ENCODE results near the gene ELP2. TPM values are rescaled to one million over a fixed set of nuclear protein-coding genes. Genes with fewer than 3 reads are reported as not detected.
A peak's percentile ranks its signal among the peaks of the same experiment; 100 is the strongest.

ELP2 gene
- total RNA-seq, 3 donors from 2014 or later (not counting 1 experiment from before 2014, with no cell fraction given) = 119 to 135 (median 129) TPM

DNA sequence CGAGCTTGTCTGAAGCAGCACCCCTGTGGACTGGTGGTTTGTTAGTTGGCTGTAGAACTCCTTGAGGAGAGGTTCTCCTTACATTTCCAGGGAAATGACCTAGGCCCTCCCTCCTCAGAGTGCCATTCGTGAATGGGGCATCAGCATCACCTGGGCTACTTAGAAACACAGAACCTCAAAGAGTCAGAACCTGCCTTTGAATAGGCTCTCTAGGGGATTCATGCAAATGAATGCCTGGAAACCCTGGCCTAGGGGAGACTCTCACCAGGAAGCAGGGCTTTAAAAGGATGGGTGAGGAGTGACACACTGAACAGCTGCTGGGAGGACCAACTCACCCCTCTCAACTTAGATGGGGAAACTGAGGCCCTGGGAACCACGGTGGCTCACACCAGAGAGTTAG is 55.5 kb downstream of the ELP2 start:
- DNase-seq = no peak
- H3K27ac ChIP-seq (ENCODE audit: low read length) = no peak overlapping the region
- H3K4me1 ChIP-seq (ENCODE audit: control insufficient read depth, insufficient read depth, low read length) = peaks cover 16% of the 10 kb centered on the region
- Mint-ChIP-seq H3K27me3 (ENCODE audit: low read depth in 2 of 2) (peaks cover 17 to 24% of the 10 kb centered on the region in 2 donors), H3K27ac (no peak overlapping the region), H3K36me3 (no peaks in the 10 kb centered on the region), H3K9me3 (no peaks in the 10 kb centered on the region), H3K4me3 (peak overlapping the region; percentile 6), H3K4me1 (peaks cover 7 to 13% of the 10 kb centered on the region in 2 donors)
- ATAC-seq = no peak
- H3K36me3 ChIP-seq (ENCODE audit: control insufficient read depth, insufficient read depth, low read length) = no peaks in the 10 kb centered on the region
- H3K9me3 ChIP-seq (ENCODE audit: control insufficient read depth, insufficient read depth, low read length) = no peaks in the 10 kb centered on the region
- no peak overlapping the region for H3K4me3 ChIP-seq (ENCODE audit: low read length)
- TF ChIP-seq, protein P1, sequence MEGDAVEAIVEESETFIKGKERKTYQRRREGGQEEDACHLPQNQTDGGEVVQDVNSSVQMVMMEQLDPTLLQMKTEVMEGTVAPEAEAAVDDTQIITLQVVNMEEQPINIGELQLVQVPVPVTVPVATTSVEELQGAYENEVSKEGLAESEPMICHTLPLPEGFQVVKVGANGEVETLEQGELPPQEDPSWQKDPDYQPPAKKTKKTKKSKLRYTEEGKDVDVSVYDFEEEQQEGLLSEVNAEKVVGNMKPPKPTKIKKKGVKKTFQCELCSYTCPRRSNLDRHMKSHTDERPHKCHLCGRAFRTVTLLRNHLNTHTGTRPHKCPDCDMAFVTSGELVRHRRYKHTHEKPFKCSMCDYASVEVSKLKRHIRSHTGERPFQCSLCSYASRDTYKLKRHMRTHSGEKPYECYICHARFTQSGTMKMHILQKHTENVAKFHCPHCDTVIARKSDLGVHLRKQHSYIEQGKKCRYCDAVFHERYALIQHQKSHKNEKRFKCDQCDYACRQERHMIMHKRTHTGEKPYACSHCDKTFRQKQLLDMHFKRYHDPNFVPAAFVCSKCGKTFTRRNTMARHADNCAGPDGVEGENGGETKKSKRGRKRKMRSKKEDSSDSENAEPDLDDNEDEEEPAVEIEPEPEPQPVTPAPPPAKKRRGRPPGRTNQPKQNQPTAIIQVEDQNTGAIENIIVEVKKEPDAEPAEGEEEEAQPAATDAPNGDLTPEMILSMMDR (IDR thresholded peaks at IDR 0.05) = no peak
- intact Hi-C loops (cut with micrococcal nuclease) = loop anchor here (2.0 kb wide), 1 partner anchor 56 kb away; the partner anchor contains the start of genes ELP2 and SLC39A6
- WGBS (ENCODE audit: insufficient coverage) = 83% methylated on average over 2 of the region's 3 CpGs
- peaks cover 6% of the 10 kb centered on the region for H3K27me3 ChIP-seq (ENCODE audit: control insufficient read depth, insufficient read depth, low read length)

DNA sequence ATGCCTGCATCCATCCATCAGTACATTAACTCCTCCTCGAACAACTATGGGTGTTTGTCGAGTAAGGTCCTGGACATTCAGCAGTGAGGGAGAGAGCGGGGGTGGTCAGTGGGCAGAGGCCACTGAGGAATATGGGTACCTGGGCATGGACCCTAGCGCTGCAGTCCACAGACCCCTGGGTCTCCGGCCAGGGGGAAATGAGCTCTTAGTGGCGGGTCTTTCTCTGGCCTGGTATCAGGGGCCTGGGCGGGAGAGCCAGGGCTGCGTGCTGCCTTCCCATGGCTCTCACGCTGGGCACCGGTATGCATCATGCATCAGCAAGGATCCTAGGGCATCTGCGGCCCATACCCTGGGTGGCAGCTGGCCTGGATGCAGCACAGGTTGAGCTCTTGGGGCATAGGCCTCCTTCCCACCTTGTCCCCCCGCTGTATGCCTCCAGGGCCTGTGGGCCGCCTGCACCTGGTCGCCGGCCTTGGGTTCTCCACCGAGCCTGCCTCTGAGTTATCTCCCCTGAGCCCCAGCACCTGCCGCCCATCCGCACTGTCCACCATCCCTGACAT is 56.3 kb downstream of the ELP2 start:
- Histone ChIP-seq H3K9me3 (ENCODE audit: control insufficient read depth, insufficient read depth, low read length) (no peaks in the 10 kb centered on the region), H3K27ac (ENCODE audit: low read length) (no peak overlapping the region), H3K4me3 (ENCODE audit: low read length) (no peak overlapping the region), H3K4me1 (ENCODE audit: control insufficient read depth, insufficient read depth, low read length) (peaks cover 16% of the 10 kb centered on the region), H3K27me3 (ENCODE audit: control insufficient read depth, insufficient read depth, low read length) (peaks cover 6% of the 10 kb centered on the region), H3K36me3 (ENCODE audit: control insufficient read depth, insufficient read depth, low read length) (no peaks in the 10 kb centered on the region)
- Mint-ChIP-seq H3K27me3 (ENCODE audit: low read depth in 2 of 2) (peaks cover 17 to 26% of the 10 kb centered on the region in 2 donors), H3K36me3 (no peaks in the 10 kb centered on the region), H3K4me3 (peak overlapping the region; percentile 83), H3K4me1 (peaks cover 7 to 13% of the 10 kb centered on the region in 2 donors), H3K27ac (no peak overlapping the region), H3K9me3 (no peaks in the 10 kb centered on the region)
- 96% methylated on average over 18 of the region's 18 CpGs for WGBS (ENCODE audit: insufficient coverage)
- TF ChIP-seq, protein P1 (IDR thresholded peaks at IDR 0.05) = no peak
- no peak for ATAC-seq
- intact Hi-C loops (cut with micrococcal nuclease) = loop anchor here (2.0 kb wide), 1 partner anchor 57 kb away; the partner anchor contains the start of genes ELP2 and SLC39A6
- no peak for DNase-seq

DNA sequence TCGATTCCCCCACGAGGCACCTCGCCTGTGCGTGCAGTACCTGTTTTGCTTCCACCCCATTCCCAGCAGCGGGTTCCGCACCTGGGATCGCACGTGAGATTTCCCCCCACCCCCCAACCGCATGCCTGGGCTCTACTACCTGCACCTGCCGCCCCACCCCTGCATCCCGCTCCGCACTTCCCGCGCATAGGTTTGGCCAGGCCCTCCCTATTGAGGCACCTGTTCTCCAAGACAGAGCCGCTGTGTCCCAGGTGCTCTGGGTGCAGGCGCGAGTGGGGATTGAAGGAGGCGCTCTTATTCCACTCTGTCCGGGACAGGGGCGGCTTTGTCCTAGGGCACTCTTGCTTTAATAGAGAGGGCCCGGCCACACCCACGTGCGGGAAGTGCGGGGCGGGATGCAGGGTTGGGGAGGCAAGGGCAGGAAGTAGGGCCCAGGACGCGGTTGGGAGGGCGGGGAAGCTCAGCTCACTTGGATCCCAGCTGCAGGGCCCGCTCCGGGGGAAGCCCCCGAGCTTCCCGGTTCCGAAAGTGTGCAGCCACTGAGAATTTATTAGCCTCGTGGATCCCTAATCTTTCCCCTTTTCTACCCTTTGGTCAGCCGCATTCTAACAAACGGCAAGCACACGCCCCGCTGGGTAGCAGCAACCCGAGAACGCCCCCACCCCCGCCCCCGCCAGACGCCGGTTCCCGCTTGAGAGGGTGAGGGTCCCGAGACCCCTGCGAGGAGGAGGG is 56.9 kb downstream of the ELP2 start:
- Histone ChIP-seq H3K9me3 (ENCODE audit: control insufficient read depth, insufficient read depth, low read length) (no peaks in the 10 kb centered on the region), H3K27ac (ENCODE audit: low read length) (no peak overlapping the region), H3K4me3 (ENCODE audit: low read length) (peak overlapping the region; percentile 80), H3K36me3 (ENCODE audit: control insufficient read depth, insufficient read depth, low read length) (no peaks in the 10 kb centered on the region), H3K27me3 (ENCODE audit: control insufficient read depth, insufficient read depth, low read length) (peaks cover 6% of the 10 kb centered on the region), H3K4me1 (ENCODE audit: control insufficient read depth, insufficient read depth, low read length) (peaks cover 16% of the 10 kb centered on the region)
- Mint-ChIP-seq H3K27me3 (ENCODE audit: low read depth in 2 of 2) (peaks cover 17 to 27% of the 10 kb centered on the region in 2 donors), H3K4me3 (peak overlapping the region; percentile 83), H3K36me3 (no peaks in the 10 kb centered on the region), H3K9me3 (no peaks in the 10 kb centered on the region), H3K27ac (peak overlapping the region in 1 of 2 donors; percentile 48), H3K4me1 (peaks cover 7 to 13% of the 10 kb centered on the region in 2 donors)
- intact Hi-C loops (cut with micrococcal nuclease) = no loop called here
- ATAC-seq = peak in 2 of 3 donors; percentile 19 to 39
- peak in 1 of 2 donors; percentile 30 for DNase-seq
- TF ChIP-seq, protein P1 (IDR thresholded peaks at IDR 0.05) = no peak
- WGBS (ENCODE audit: insufficient coverage) = 16% methylated on average over 47 of the region's 47 CpGs

Data from natural killer cell (primary cell).